GM18498 (cell line): ENCODE results near the gene LRFN2.

Experiments
- ATAC-seq: cut with Tn5 transposase; IDR thresholded peaks from one replicate; pipeline ENCODE4 v1.9.1; 2021; ENCODE audit warnings: mild to moderate bottlenecking, moderate library complexity; ENCODE audit not compliant: unreplicated experiment

LRFN2 gene

GRCh38 chr6:40587240-40588069 is at the start of gene LRFN2:
Gene LRFN2 (minus strand): TSS chr6:40587364.
- peak; percentile 88 for ATAC-seq

GRCh38 chr6:40634429-40634828 is 47.3 kb upstream of the LRFN2 start:
- ATAC-seq = no peak

- ATAC-seq = no peak
Observed at GRCh38 chr6:40631744-40632143, 44.6 kb upstream of the LRFN2 start.

GRCh38 chr6:40630488-40630887 is 43.3 kb upstream of the LRFN2 start:
- no peak for ATAC-seq

- ATAC-seq = no peak
Observed at GRCh38 chr6:40630051-40630450, 42.9 kb upstream of the LRFN2 start.

GRCh38 chr6:40629463-40629862 is 42.3 kb upstream of the LRFN2 start:
- no peak for ATAC-seq

- ATAC-seq = no peak
Observed at GRCh38 chr6:40627316-40627715, 40.2 kb upstream of the LRFN2 start.

- no peak for ATAC-seq
Observed at GRCh38 chr6:40626886-40627285, 39.7 kb upstream of the LRFN2 start.

- no peak for ATAC-seq
Observed at GRCh38 chr6:40623932-40624331, 36.8 kb upstream of the LRFN2 start.

- ATAC-seq = no peak
Observed at GRCh38 chr6:40623178-40623577, 36.0 kb upstream of the LRFN2 start.

- no peak for ATAC-seq
Observed at GRCh38 chr6:40620574-40621240, 33.5 kb upstream of the LRFN2 start.

GRCh38 chr6:40614671-40615070 is 27.5 kb upstream of the LRFN2 start:
- ATAC-seq = no peak

GRCh38 chr6:40611912-40612311 is 24.7 kb upstream of the LRFN2 start:
- ATAC-seq = no peak

- no peak for ATAC-seq
Observed at GRCh38 chr6:40611434-40611833, 24.3 kb upstream of the LRFN2 start.

- ATAC-seq = no peak
Observed at GRCh38 chr6:40610229-40610628, 23.1 kb upstream of the LRFN2 start.

- no peak for ATAC-seq
Observed at GRCh38 chr6:40606981-40607380, 19.8 kb upstream of the LRFN2 start.

- no peak for ATAC-seq
Observed at GRCh38 chr6:40606526-40606925, 19.4 kb upstream of the LRFN2 start.

- no peak for ATAC-seq
Observed at GRCh38 chr6:40604082-40604481, 16.9 kb upstream of the LRFN2 start.

GRCh38 chr6:40599555-40599954 is 12.4 kb upstream of the LRFN2 start:
- no peak for ATAC-seq

GRCh38 chr6:40598516-40598915 is 11.4 kb upstream of the LRFN2 start:
- ATAC-seq = no peak

- no peak for ATAC-seq
Observed at GRCh38 chr6:40597301-40597700, 10.1 kb upstream of the LRFN2 start.

GRCh38 chr6:40588480-40588879 is 1.3 kb upstream of the LRFN2 start:
- no peak for ATAC-seq

- no peak for ATAC-seq
Observed at GRCh38 chr6:40588070-40588384, 863 bp upstream of the LRFN2 start.
